Activated naive CD8-positive, alpha-beta T cell treated with anti-CD3 and anti-CD28 coated beads, Interleukin-2, amount 50 U/mL, for 24 hours (primary cell): ENCODE measurements around the gene MICU1.

Source experiments
- ATAC-seq: fragments of 150-1000 bp; cut with Tn5 transposase; one replicate; pipeline ENCODE4 v1.10.0; 2021
- DNase-seq: peaks from one replicate; pipeline ENCODE4 v3.0.0; 2021
- H3K27ac Mint-ChIP-seq: one replicate; pipeline ENCODE4 v1.8.0; 2021; ENCODE audit warnings: mild to moderate bottlenecking, mixed read lengths
- H3K27me3 Mint-ChIP-seq: one replicate; pipeline ENCODE4 v1.8.0; 2021; ENCODE audit warnings: mixed read lengths
- H3K36me3 Mint-ChIP-seq: one replicate; pipeline ENCODE4 v1.8.0; 2021; ENCODE audit warnings: low read depth, mixed read lengths
- H3K4me1 Mint-ChIP-seq: one replicate; pipeline ENCODE4 v1.8.0; 2021; ENCODE audit warnings: mixed read lengths
- H3K4me3 Mint-ChIP-seq: one replicate; pipeline ENCODE4 v1.8.0; 2021; ENCODE audit warnings: mild to moderate bottlenecking, moderate library complexity, mixed read lengths
- H3K9me3 Mint-ChIP-seq: one replicate; pipeline ENCODE4 v1.8.0; 2021; ENCODE audit warnings: mixed read lengths

MICU1 gene

GRCh38 chr10:72605122-72605521, 20.8 kb downstream of the MICU1 start:
- Mint-ChIP-seq H3K27me3 (no peaks in the 10 kb centered on the region), H3K4me3 (no peak overlapping the region), H3K9me3 (no peaks in the 10 kb centered on the region), H3K27ac (no peak overlapping the region), H3K36me3 (peaks cover 10% of the 10 kb centered on the region), H3K4me1 (no peaks in the 10 kb centered on the region)
- no peak for ATAC-seq
- no peak for DNase-seq

DNA sequence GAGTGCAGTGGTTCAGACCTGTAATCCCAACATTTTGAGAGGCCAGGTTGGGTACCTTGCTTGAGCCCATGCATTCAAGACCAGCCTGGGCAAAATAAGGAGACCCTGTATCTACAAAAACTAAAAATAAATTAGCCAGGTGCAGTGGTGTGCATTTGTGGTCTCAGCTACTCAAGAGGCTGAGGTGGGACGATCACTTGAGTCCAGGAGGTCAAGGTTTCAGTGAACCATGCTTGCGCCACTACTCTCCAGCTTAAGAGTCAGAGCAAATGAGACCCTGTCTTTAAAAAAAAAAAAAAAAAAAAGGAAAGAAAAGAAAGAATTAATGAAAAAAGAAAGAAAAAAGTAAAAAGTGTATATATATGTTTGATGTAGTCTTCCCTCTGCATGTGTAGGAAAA, 24.7 kb downstream of the MICU1 start:
- Mint-ChIP-seq H3K27me3 (no peaks in the 10 kb centered on the region), H3K4me1 (no peaks in the 10 kb centered on the region), H3K27ac (no peak overlapping the region), H3K9me3 (no peaks in the 10 kb centered on the region), H3K36me3 (peaks cover 4% of the 10 kb centered on the region), H3K4me3 (no peak overlapping the region)
- DNase-seq = no peak
- ATAC-seq = no peak

DNA sequence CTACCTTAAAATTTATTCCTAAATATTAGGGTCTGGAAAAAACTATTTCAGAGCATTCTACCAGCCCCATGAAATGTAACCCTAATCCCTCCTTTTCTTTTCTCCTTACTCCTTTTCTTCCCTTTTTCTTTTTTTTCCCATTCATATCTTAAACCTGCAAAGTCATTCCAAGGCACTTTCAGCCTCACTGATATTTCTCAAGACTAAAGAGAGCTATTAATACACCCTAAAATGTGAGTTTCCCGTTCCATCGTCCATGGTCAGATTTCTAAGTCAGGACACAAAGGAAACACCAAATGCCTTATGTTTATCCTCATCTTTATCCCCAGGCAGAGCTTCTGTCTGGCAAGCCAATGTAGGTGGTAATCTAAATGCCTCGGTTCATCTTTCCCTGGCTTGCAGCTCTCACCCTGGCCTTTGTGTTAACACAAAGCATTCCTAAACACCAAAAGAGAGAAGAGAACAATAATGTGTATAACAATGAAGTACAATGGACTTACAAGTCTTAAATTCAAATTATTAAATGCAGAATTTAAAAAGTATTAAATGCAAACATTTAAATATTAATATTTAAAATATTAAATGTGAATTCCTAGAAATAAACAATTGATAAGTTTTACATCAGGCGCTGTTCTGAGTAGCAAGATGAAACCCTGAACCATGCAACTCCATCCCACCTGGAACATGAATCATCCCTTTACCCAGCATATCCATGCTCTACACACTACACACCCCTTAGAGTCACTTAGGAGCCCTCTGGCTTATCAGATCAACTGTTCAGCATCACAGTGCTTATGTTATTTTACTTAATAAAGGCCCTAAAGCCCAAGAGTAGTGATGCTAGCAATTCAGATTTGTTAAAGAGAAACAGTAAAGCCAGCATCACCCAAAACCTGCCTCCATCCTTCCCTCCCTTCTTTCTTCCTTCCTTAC, 26.8 kb downstream of the MICU1 start:
- H3K27ac Mint-ChIP-seq = no peak overlapping the region
- H3K27me3 Mint-ChIP-seq = no peaks in the 10 kb centered on the region
- H3K9me3 Mint-ChIP-seq = no peaks in the 10 kb centered on the region
- H3K4me1 Mint-ChIP-seq = no peaks in the 10 kb centered on the region
- no peak for DNase-seq
- peaks cover 4% of the 10 kb centered on the region for H3K36me3 Mint-ChIP-seq
- no peak for ATAC-seq
- no peak overlapping the region for H3K4me3 Mint-ChIP-seq

GRCh38 chr10:72597897-72598296, 28.0 kb downstream of the MICU1 start:
- no peaks in the 10 kb centered on the region for H3K4me1 Mint-ChIP-seq
- H3K9me3 Mint-ChIP-seq = no peaks in the 10 kb centered on the region
- ATAC-seq = no peak
- H3K27ac Mint-ChIP-seq = no peak overlapping the region
- no peak overlapping the region for H3K4me3 Mint-ChIP-seq
- DNase-seq = no peak
- peaks cover 7% of the 10 kb centered on the region for H3K36me3 Mint-ChIP-seq
- H3K27me3 Mint-ChIP-seq = no peaks in the 10 kb centered on the region

DNA sequence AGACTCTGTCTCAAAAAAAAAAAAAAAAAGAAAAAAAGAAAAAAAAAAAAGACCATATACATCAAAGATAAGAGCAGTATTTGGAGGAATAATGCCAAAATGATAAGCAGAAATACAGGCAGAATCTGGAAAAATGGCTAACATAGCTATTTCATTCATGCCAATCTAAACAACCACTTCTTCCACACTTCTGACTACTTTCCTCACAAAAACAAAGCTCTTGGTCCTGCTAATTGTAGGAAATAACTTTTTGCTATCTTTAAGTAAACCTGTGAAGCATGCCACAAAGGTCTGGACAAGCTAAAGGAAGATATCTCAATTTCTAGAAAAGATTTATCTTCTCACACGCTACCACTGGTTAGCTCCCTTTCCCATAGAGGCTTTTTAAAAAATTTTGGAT, 30.4 kb downstream of the MICU1 start:
- DNase-seq (no peak), ATAC-seq (no peak)
- H3K27me3 Mint-ChIP-seq = no peaks in the 10 kb centered on the region
- H3K4me1 Mint-ChIP-seq = peaks cover 8% of the 10 kb centered on the region
- H3K27ac Mint-ChIP-seq = no peak overlapping the region
- H3K4me3 Mint-ChIP-seq = no peak overlapping the region
- H3K9me3 Mint-ChIP-seq = peaks cover 3% of the 10 kb centered on the region
- peaks cover 8% of the 10 kb centered on the region for H3K36me3 Mint-ChIP-seq

DNA sequence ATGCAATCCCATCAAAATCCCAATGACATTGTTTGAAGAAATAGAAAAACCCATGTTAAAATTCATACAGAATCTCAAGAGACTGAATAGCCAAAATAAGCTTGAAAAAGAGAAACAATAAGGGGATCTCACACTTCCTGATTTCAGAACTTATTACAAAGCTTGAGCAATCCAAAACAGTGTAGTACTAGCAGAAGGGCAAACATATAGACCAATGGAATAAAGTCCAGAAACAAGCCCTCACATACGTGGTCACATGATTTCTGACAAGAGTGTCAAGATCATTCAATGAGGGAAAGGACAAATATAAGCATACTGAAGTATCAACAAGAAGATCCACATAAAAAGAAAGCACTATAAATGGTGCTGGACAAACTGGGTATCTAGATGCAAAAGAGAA, 31.9 kb downstream of the MICU1 start:
- no peaks in the 10 kb centered on the region for H3K27me3 Mint-ChIP-seq
- H3K9me3 Mint-ChIP-seq = peaks cover 3% of the 10 kb centered on the region
- H3K4me1 Mint-ChIP-seq = peaks cover 10% of the 10 kb centered on the region
- no peak for ATAC-seq
- H3K27ac Mint-ChIP-seq = no peak overlapping the region
- peaks cover 8% of the 10 kb centered on the region for H3K36me3 Mint-ChIP-seq
- DNase-seq = no peak
- no peak overlapping the region for H3K4me3 Mint-ChIP-seq

- H3K27me3 Mint-ChIP-seq = no peaks in the 10 kb centered on the region
- peaks cover 21% of the 10 kb centered on the region for H3K4me1 Mint-ChIP-seq
- DNase-seq = no peak
- ATAC-seq = no peak
- peaks cover 3% of the 10 kb centered on the region for H3K9me3 Mint-ChIP-seq
- peaks cover 12% of the 10 kb centered on the region for H3K36me3 Mint-ChIP-seq
- H3K4me3 Mint-ChIP-seq = no peak overlapping the region
- H3K27ac Mint-ChIP-seq = peak overlapping the region; percentile 6
Observed at GRCh38 chr10:72588266-72588665, 37.6 kb downstream of the MICU1 start.

DNA sequence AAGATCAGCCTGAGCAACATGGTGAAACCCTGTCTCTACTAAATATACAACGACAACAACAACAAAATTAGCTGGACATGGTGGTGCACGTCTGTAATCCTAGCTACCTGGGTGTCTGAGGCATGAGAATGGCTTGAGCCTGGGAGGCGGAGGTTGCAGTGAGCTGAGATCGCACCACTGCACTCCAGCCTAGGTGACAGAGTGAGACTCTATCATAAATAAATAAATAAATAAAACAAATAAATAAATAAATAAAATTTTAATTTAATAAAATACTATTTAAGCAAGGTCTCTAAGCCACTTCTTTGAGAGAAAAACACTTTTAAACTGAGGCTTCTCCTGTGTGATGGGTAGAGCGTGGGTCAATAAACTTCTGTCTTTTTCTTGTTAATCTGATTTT, 38.3 kb downstream of the MICU1 start:
- DNase-seq (no peak), ATAC-seq (no peak)
- Mint-ChIP-seq H3K36me3 (peaks cover 11% of the 10 kb centered on the region), H3K9me3 (peaks cover 3% of the 10 kb centered on the region), H3K4me1 (peaks cover 21% of the 10 kb centered on the region), H3K27ac (no peak overlapping the region), H3K27me3 (no peaks in the 10 kb centered on the region), H3K4me3 (no peak overlapping the region)

DNA sequence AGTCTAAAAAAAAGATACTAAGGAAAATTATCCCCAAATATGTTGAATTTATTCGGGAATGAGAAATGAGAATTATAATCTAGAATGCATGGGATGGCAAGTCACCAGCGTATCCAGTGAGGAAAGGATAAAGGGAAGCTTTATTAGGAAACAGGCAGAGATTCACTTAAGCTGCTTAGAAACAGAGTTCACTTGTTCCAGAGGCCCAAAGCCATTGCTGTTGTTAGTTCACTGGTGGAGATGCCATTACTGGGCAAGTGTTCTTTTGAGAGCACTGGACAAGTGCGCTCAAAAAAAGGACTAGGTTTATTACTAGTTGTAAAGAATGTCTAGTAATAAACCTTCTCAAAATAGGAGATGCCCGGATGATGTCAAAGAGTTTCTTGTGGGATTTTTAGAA, 51.2 kb downstream of the MICU1 start:
- ATAC-seq (no peak), DNase-seq (no peak)
- Mint-ChIP-seq H3K27me3 (no peaks in the 10 kb centered on the region), H3K9me3 (no peaks in the 10 kb centered on the region), H3K4me1 (no peaks in the 10 kb centered on the region), H3K4me3 (no peak overlapping the region), H3K36me3 (peaks cover 3% of the 10 kb centered on the region), H3K27ac (no peak overlapping the region)

- Mint-ChIP-seq H3K4me3 (no peak overlapping the region), H3K9me3 (no peaks in the 10 kb centered on the region), H3K36me3 (peaks cover 3% of the 10 kb centered on the region), H3K4me1 (no peaks in the 10 kb centered on the region), H3K27ac (no peak overlapping the region), H3K27me3 (no peaks in the 10 kb centered on the region)
- no peak for ATAC-seq
- no peak for DNase-seq
Observed at GRCh38 chr10:72573079-72573478, 52.8 kb downstream of the MICU1 start.

GRCh38 chr10:72567889-72568640, 57.8 kb downstream of the MICU1 start:
- H3K36me3 Mint-ChIP-seq = peaks cover 21% of the 10 kb centered on the region
- H3K9me3 Mint-ChIP-seq = peaks cover 4% of the 10 kb centered on the region
- no peaks in the 10 kb centered on the region for H3K27me3 Mint-ChIP-seq
- DNase-seq (no peak), ATAC-seq (no peak)
- no peak overlapping the region for H3K4me3 Mint-ChIP-seq
- peaks cover 18% of the 10 kb centered on the region for H3K4me1 Mint-ChIP-seq
- H3K27ac Mint-ChIP-seq = no peak overlapping the region

GRCh38 chr10:72567421-72567820, 58.5 kb downstream of the MICU1 start:
- H3K36me3 Mint-ChIP-seq = peaks cover 23% of the 10 kb centered on the region
- no peaks in the 10 kb centered on the region for H3K27me3 Mint-ChIP-seq
- ATAC-seq (no peak), DNase-seq (no peak)
- H3K9me3 Mint-ChIP-seq = peaks cover 4% of the 10 kb centered on the region
- peaks cover 24% of the 10 kb centered on the region for H3K4me1 Mint-ChIP-seq
- H3K27ac Mint-ChIP-seq = no peak overlapping the region
- H3K4me3 Mint-ChIP-seq = no peak overlapping the region

DNA sequence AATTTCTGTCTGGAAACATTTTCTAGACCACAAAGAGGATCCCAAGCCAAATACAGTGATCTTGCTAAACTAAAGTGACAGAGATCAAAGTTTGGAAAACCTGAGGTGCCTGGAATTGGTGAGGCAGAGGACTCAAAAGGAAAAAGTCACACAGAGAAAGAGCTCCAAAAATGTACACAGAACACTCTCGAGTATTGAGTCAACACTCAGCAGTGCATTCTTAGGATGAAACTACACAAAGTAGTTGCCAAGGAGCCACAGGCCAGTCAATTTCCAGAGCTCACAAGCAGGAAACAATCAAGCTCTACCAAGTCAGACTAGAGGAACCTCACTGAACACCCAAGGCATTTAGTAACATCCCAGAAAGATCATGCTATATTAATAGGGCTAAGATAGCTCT, 61.3 kb downstream of the MICU1 start:
- Mint-ChIP-seq H3K9me3 (peaks cover 4% of the 10 kb centered on the region), H3K27ac (peak overlapping the region; percentile 94), H3K4me1 (peaks cover 38% of the 10 kb centered on the region), H3K36me3 (peaks cover 42% of the 10 kb centered on the region), H3K27me3 (no peaks in the 10 kb centered on the region), H3K4me3 (no peak overlapping the region)
- peak; percentile 70 for ATAC-seq
- peak; percentile 6 for DNase-seq

DNA sequence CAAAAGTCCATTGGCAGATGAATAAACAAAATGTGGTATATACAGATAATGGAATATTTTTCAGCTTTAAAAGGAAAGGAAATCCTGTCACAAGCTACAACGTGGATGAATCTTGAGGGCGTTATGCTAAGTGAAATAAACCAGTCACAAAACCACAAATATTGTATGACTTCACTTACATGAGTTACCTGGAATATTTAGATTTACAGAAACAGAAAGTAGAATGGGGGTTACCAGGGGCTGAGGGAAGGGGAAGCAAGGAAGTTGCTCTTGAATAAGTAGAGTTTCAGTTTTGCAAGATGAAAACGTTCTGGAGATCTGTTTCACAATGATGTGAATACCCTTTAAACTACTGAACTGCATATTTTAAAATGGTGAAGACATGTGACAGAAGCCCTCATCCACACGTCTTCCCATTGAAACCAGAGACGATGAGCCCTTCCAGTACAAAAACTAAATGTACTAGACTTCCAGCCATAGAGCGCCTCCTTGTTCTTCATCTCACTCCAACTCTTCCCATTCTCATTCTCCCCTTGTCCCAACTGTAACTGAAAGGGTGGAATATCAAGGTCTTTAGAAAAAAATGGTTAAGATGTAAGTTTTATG, 62.4 kb downstream of the MICU1 start:
- H3K27me3 Mint-ChIP-seq = no peaks in the 10 kb centered on the region
- H3K4me1 Mint-ChIP-seq = peaks cover 38% of the 10 kb centered on the region
- H3K27ac Mint-ChIP-seq = peak overlapping the region; percentile 94
- H3K4me3 Mint-ChIP-seq = peak overlapping the region; percentile 66
- H3K36me3 Mint-ChIP-seq = peaks cover 46% of the 10 kb centered on the region
- H3K9me3 Mint-ChIP-seq = peaks cover 4% of the 10 kb centered on the region
- ATAC-seq = peak; percentile 87
- DNase-seq = no peak

- H3K9me3 Mint-ChIP-seq = peaks cover 4% of the 10 kb centered on the region
- peaks cover 38% of the 10 kb centered on the region for H3K4me1 Mint-ChIP-seq
- DNase-seq = no peak
- H3K27me3 Mint-ChIP-seq = no peaks in the 10 kb centered on the region
- H3K4me3 Mint-ChIP-seq = no peak overlapping the region
- H3K27ac Mint-ChIP-seq = peak overlapping the region; percentile 7
- no peak for ATAC-seq
- H3K36me3 Mint-ChIP-seq = peaks cover 49% of the 10 kb centered on the region
Observed at GRCh38 chr10:72561745-72562166, 64.1 kb downstream of the MICU1 start.
